Heart left ventricle (tissue), 16 donors: ENCODE data around the gene PHEX. TPM values are rescaled to one million over a fixed set of nuclear protein-coding genes. Genes with fewer than 3 reads are reported as not detected.

Experiments used
- ATAC-seq, 4 donors: fragments of 200-7000 bp; cut with Tn5 transposase; one replicate each; pipeline ENCODE4 v1.9.1; 2020 to 2022; ENCODE audit warnings: moderate library complexity in 4 of 4, mild to moderate bottlenecking in 3 of 4, moderate number of reproducible peaks in 1 of 4
- DNase-seq, 5 donors: peaks; one replicate each; pipeline ENCODE4 v3.0.0-alpha.2; 2020
- H3K27ac ChIP-seq, 12 donors: fragments of 200-600 bp; sonication (generic) in 4 of 12; one replicate each; pipeline versions ENCODE4 v1.5.0 to v1.8.0; 2016 to 2022; ENCODE audit warnings: mild to moderate bottlenecking in 2 of 12
- H3K27me3 ChIP-seq, 9 donors: fragments of 200-600 bp; sonication (generic) in 2 of 9; one replicate each; pipeline versions ENCODE4 v1.5.1 to v1.8.0; 2016 to 2022; ENCODE audit warnings: mild to moderate bottlenecking in 3 of 9
- H3K36me3 ChIP-seq, 9 donors: fragments of 200-600 bp; sonication (generic) in 2 of 9; one replicate each; pipeline versions ENCODE4 v1.5.0 to v1.8.0; 2018 to 2022; ENCODE audit warnings: mild to moderate bottlenecking in 2 of 9
- H3K4me1 ChIP-seq, 12 donors: fragments of 200-600 bp; sonication (generic) in 4 of 12; one replicate each; pipeline versions ENCODE4 v1.5.0 to v1.8.0; 2016 to 2022; ENCODE audit warnings: mild to moderate bottlenecking in 3 of 12
- H3K4me3 ChIP-seq, 12 donors: fragments of 200-600 bp; sonication (generic) in 4 of 12; one replicate each; pipeline versions ENCODE4 v1.5.0 to v1.8.0; 2017 to 2022; ENCODE audit warnings: mild to moderate bottlenecking in 9 of 12, moderate library complexity in 4 of 12
- H3K9me3 ChIP-seq, 12 donors: fragments of 200-600 bp; sonication (generic) in 4 of 12; one replicate each; pipeline versions ENCODE4 v1.5.0 to v1.8.0; 2016 to 2022; ENCODE audit warnings: mild to moderate bottlenecking in 1 of 12
- CTCF ChIP-seq, 12 donors: fragments of 200-600 bp; sonication (generic) in 4 of 12; IDR thresholded peaks; one replicate each; pipeline versions ENCODE4 v1.5.0 to v1.8.0; 2018 to 2022; ENCODE audit warnings: antibody characterized with exemption in 12 of 12, mild to moderate bottlenecking in 5 of 12
- POLR2A ChIP-seq, 2 donors: fragments of 450-650 bp; IDR thresholded peaks; one replicate each; pipeline ENCODE4 v1.6.1; 2017; ENCODE audit warnings: antibody characterized with exemption in 2 of 2, mild to moderate bottlenecking in 2 of 2, moderate library complexity in 2 of 2
- WGBS, 4 donors: extraction: QIAGEN DNeasy Blood & Tissue Kit in 2 of 4; methylation state at CpG; one replicate each; pipeline versions ENCODE4 v1.1.5 to v1.1.7; 2013 to 2018; 5-methylcytosine and 5-hydroxymethylcytosine counted together
- intact Hi-C, 10 donors: fragments of 100-400 bp; cut with DNase I; formaldehyde crosslinking; loops; one replicate each; pipeline versions ENCODE4 v1.11.1 to v1.14.2; 2022
- polyA plus RNA-seq, 2 donors: library from polyadenylated mRNA; stranded (reverse); fragments of 200-250 nt; gene quantifications; one replicate each; pipeline ENCODE4 v1.2.3, GENCODE V29; 2013
- total RNA-seq, 9 donors: library from RNA; depleted of rRNA in 2 of 9; stranded (reverse); fragments of >200 nt in 2 of 9; fragmentation: NEBNext Ultra II Directional in 3 of 9; extraction: Animal tissue kit (Norgen Biotek cat#: 25700) in 3 of 9; gene quantifications; one replicate each; pipeline versions ENCODE4 v1.1.0 to v1.2.4, GENCODE V29; 2016 to 2023
- donor health status: ischemic (EF 13 %, LVEDD 7.1; RV severe dilation, severe dysfunction).
- donor health status: healthy with polysubstance abuse.
- donor health status: DM: no; HTN: yes; CAD: no.
- donor health status: DM: no; HTN: no; CAD: no.
- donor health status: ischemic (EF 25% LVEDD 6.9; RV normal size, moderate dysfunction).
- donor health status: ischemic (EF 25% LVEDD 5.7; RV mildly dilated, moderate dysfunction).
- donor health status: healthy.
- donor health status: DM: yes; HTN: yes; CAD: no.
- donor health status: ischemic (EF 35%, LVEDD 5.7; RV mildly dilated, moderate dysfunction).
- donor health status: nonischemic (EF 11% LVEDD 7.7; RV severe dilation, severe dysfunction).
- donor health status: DM: yes; HTN: yes; CAD: no.
- donor health status: PGD.
- donor health status: ischemic (EF 29% LVEDD 5.4; RV normal size, mild dysfunction).
- donor health status: nonischemic (EF 23%, LVEDD 6.1; RV moderate dilation, normal function).

The PHEX gene
- total and polyA plus RNA-seq, 11 donors: 0.01 to 0.53 (median 0.23) TPM; not detected in 5

- no peaks in the 10 kb centered on the region for H3K36me3 ChIP-seq
- no peak overlapping the region for H3K27ac ChIP-seq
- H3K9me3 ChIP-seq: no peaks in the 10 kb centered on the region
- no peak for TF ChIP-seq CTCF (IDR thresholded peaks at IDR 0.05)
- TF ChIP-seq POLR2A (IDR thresholded peaks at IDR 0.05): no peak
- intact Hi-C loops: no loop called here
- H3K4me3 ChIP-seq: no peak overlapping the region
- DNase-seq (no peak), ATAC-seq (no peak)
- peaks cover 0 to 3% (median 0%) of the 10 kb centered on the region in 9 donors for H3K27me3 ChIP-seq
- H3K4me1 ChIP-seq: no peaks in the 10 kb centered on the region
- WGBS, 4 donors: 75 to 90% (median 80%) methylated on average over 11 of the region's 11 CpGs
These were observed 9.9 kb downstream of the PHEX start for GRCh38 chrX:22041907-22042530.

GRCh38 chrX:22043872-22044271 is 11.7 kb downstream of the PHEX start:
- Histone ChIP-seq H3K36me3 (no peaks in the 10 kb centered on the region), H3K27me3 (peaks cover 0 to 3% (median 0%) of the 10 kb centered on the region in 9 donors), H3K4me3 (no peak overlapping the region), H3K4me1 (no peaks in the 10 kb centered on the region), H3K9me3 (no peaks in the 10 kb centered on the region), H3K27ac (no peak overlapping the region)
- 51 to 77% (median 67%) methylated on average over 4 of the region's 4 CpGs for WGBS, 4 donors
- intact Hi-C loops: no loop called here
- no peak for TF ChIP-seq CTCF (IDR thresholded peaks at IDR 0.05)
- TF ChIP-seq POLR2A (IDR thresholded peaks at IDR 0.05): no peak
- ATAC-seq (no peak), DNase-seq (no peak)

- ATAC-seq (no peak), DNase-seq (no peak)
- Histone ChIP-seq H3K27me3 (peaks cover 0 to 12% (median 0%) of the 10 kb centered on the region in 9 donors), H3K9me3 (no peaks in the 10 kb centered on the region), H3K36me3 (no peaks in the 10 kb centered on the region), H3K27ac (no peak overlapping the region), H3K4me1 (no peaks in the 10 kb centered on the region), H3K4me3 (no peak overlapping the region)
- TF ChIP-seq CTCF (IDR thresholded peaks at IDR 0.05): no peak
- no peak for TF ChIP-seq POLR2A (IDR thresholded peaks at IDR 0.05)
- WGBS, 4 donors: 57 to 85% (median 68%) methylated on average over 2 of the region's 2 CpGs
- intact Hi-C loops: no loop called here
These were observed 15.3 kb downstream of the PHEX start for GRCh38 chrX:22047468-22047867.

- H3K4me3 ChIP-seq: no peak overlapping the region
- peaks cover 0 to 9% (median 0%) of the 10 kb centered on the region in 9 donors for H3K27me3 ChIP-seq
- ATAC-seq (no peak), DNase-seq (no peak)
- TF ChIP-seq CTCF (IDR thresholded peaks at IDR 0.05): no peak
- no peak for TF ChIP-seq POLR2A (IDR thresholded peaks at IDR 0.05)
- 83 to 87% (median 85%) methylated on average over 3 of the region's 3 CpGs for WGBS, 4 donors
- no peaks in the 10 kb centered on the region for H3K4me1 ChIP-seq
- no peak overlapping the region for H3K27ac ChIP-seq
- no peaks in the 10 kb centered on the region for H3K9me3 ChIP-seq
- no peaks in the 10 kb centered on the region for H3K36me3 ChIP-seq
- intact Hi-C loops: no loop called here
These were observed 21.4 kb downstream of the PHEX start for GRCh38 chrX:22053481-22053880.
